Mesothelial cell of epicardium (in vitro differentiated cells): ENCODE results near the gene DDAH1. TPM values are rescaled to one million over a fixed set of nuclear protein-coding genes. Genes with fewer than 3 reads are reported as not detected.

Experiments used
- DNase-seq, 2 experiments: peaks; one replicate each; pipeline ENCODE4 v3.0.0; 2021; ENCODE audit warnings: low spot score in 2 of 2; ENCODE audit not compliant: unreplicated experiment in 2 of 2
- H3K27ac Mint-ChIP-seq: 2 replicates; pipeline ENCODE4 v1.8.0; 2021; ENCODE audit warnings: mixed read lengths
- H3K27me3 Mint-ChIP-seq: 2 replicates; pipeline ENCODE4 v1.8.0; 2021; ENCODE audit warnings: low read depth, mixed read lengths
- H3K36me3 Mint-ChIP-seq: 2 replicates; pipeline ENCODE4 v1.8.0; 2021; ENCODE audit warnings: mixed read lengths
- H3K4me1 Mint-ChIP-seq: 2 replicates; pipeline ENCODE4 v1.8.0; 2021; ENCODE audit warnings: mixed read lengths
- H3K4me3 Mint-ChIP-seq: 2 replicates; pipeline ENCODE4 v1.8.0; 2021; ENCODE audit warnings: mild to moderate bottlenecking, moderate library complexity, mixed read lengths
- H3K9me3 Mint-ChIP-seq: 2 replicates; pipeline ENCODE4 v1.8.0; 2021; ENCODE audit warnings: mixed read lengths
- CTCF ChIP-seq: fragments of 200-600 bp; sonication (generic); IDR thresholded peaks from one replicate; pipeline ENCODE4 v1.5.0; 2021; ENCODE audit warnings: antibody characterized with exemption; ENCODE audit not compliant: unreplicated experiment
- total RNA-seq: library from RNA; stranded (reverse); gene quantifications from 3 replicates; pipeline ENCODE4 v1.2.1, GENCODE V29; 2021

The DDAH1 gene
- total RNA-seq, 1 donor from 2014 or later: 26.1 TPM

GRCh38 chr1:85327759-85328158 lies 137.2 kb downstream of the DDAH1 start:
- Mint-ChIP-seq H3K27me3 (no peaks in the 10 kb centered on the region), H3K4me3 (no peak overlapping the region), H3K36me3 (peaks cover 2% of the 10 kb centered on the region), H3K27ac (no peak overlapping the region), H3K9me3 (no peaks in the 10 kb centered on the region), H3K4me1 (peaks cover 31% of the 10 kb centered on the region)
- TF ChIP-seq CTCF: no peak
- no peak for DNase-seq

GRCh38 chr1:85326851-85327250 lies 138.1 kb downstream of the DDAH1 start:
- Mint-ChIP-seq H3K9me3 (no peaks in the 10 kb centered on the region), H3K27me3 (no peaks in the 10 kb centered on the region), H3K4me3 (no peak overlapping the region), H3K27ac (no peak overlapping the region), H3K4me1 (peaks cover 31% of the 10 kb centered on the region), H3K36me3 (peaks cover 2% of the 10 kb centered on the region)
- no peak for DNase-seq
- no peak for TF ChIP-seq CTCF

- no peaks in the 10 kb centered on the region for H3K27me3 Mint-ChIP-seq
- no peaks in the 10 kb centered on the region for H3K9me3 Mint-ChIP-seq
- no peak for TF ChIP-seq CTCF
- no peak for DNase-seq
- peaks cover 31% of the 10 kb centered on the region for H3K4me1 Mint-ChIP-seq
- H3K27ac Mint-ChIP-seq: no peak overlapping the region
- H3K4me3 Mint-ChIP-seq: no peak overlapping the region
- peaks cover 2% of the 10 kb centered on the region for H3K36me3 Mint-ChIP-seq
Observed at GRCh38 chr1:85326336-85326735, 138.6 kb downstream of the DDAH1 start.

- peaks cover 32% of the 10 kb centered on the region for H3K4me1 Mint-ChIP-seq
- no peaks in the 10 kb centered on the region for H3K9me3 Mint-ChIP-seq
- H3K27me3 Mint-ChIP-seq: no peaks in the 10 kb centered on the region
- DNase-seq: no peak
- TF ChIP-seq CTCF: no peak
- H3K4me3 Mint-ChIP-seq: no peak overlapping the region
- no peak overlapping the region for H3K27ac Mint-ChIP-seq
- peaks cover 2% of the 10 kb centered on the region for H3K36me3 Mint-ChIP-seq
Observed at GRCh38 chr1:85325920-85326319, 139.0 kb downstream of the DDAH1 start.

- no peak overlapping the region for H3K4me3 Mint-ChIP-seq
- H3K9me3 Mint-ChIP-seq: no peaks in the 10 kb centered on the region
- no peak for DNase-seq
- peaks cover 30% of the 10 kb centered on the region for H3K4me1 Mint-ChIP-seq
- H3K27ac Mint-ChIP-seq: no peak overlapping the region
- H3K36me3 Mint-ChIP-seq: peaks cover 5% of the 10 kb centered on the region
- H3K27me3 Mint-ChIP-seq: no peaks in the 10 kb centered on the region
- no peak for TF ChIP-seq CTCF
Observed at GRCh38 chr1:85323770-85324169, 141.2 kb downstream of the DDAH1 start.

- DNase-seq: no peak
- Mint-ChIP-seq H3K4me1 (peaks cover 37% of the 10 kb centered on the region), H3K27me3 (no peaks in the 10 kb centered on the region), H3K36me3 (peaks cover 5% of the 10 kb centered on the region), H3K4me3 (no peak overlapping the region), H3K27ac (no peak overlapping the region), H3K9me3 (no peaks in the 10 kb centered on the region)
- no peak for TF ChIP-seq CTCF
Observed at GRCh38 chr1:85322655-85323054, 142.3 kb downstream of the DDAH1 start.
